Fibroblast of lung (primary cell): ENCODE data around the gene SAMD8.

Source experiments
- EZH2 ChIP-seq: IDR thresholded peaks from 2 replicates; pipeline ENCODE4 v1.5.1; 2012; ENCODE audit warnings: low read length, control low read depth, mild to moderate bottlenecking; ENCODE audit errors: missing control alignments
- TF ChIP-seq, protein P1 (sequence below), 2 donors: IDR thresholded peaks in 1 of 2; conservative IDR thresholded peaks in 1 of 2; 1 replicate in 1 of 2; 2 replicates in 1 of 2; pipeline ENCODE4 v1.5.1; 2011 to 2012; ENCODE audit warnings: low read length in 2 of 2, control low read depth in 1 of 2, inconsistent platforms in 1 of 2, low read depth in 1 of 2, mild to moderate bottlenecking in 1 of 2

DNA sequence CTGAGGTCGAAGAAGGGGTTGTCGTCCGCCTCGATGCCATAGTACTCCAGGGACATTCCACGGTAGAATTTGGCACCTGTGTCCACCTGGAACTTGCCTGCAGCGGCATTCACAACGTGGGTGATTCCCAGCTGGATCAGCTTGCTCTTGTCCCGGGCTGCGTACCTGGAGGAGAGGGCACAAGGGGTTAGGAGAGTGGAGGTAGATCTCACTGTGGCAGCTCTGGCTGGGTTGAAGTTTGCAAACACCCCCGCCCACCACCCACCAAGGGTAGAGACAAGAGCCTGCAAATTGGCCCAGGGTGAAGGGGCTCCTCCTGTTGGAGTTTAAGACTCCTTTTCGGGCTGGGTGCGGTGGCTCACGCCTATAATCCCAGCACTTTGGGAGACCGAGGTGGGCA lies 15.8 kb upstream of the SAMD8 start:
- TF ChIP-seq, protein P1, sequence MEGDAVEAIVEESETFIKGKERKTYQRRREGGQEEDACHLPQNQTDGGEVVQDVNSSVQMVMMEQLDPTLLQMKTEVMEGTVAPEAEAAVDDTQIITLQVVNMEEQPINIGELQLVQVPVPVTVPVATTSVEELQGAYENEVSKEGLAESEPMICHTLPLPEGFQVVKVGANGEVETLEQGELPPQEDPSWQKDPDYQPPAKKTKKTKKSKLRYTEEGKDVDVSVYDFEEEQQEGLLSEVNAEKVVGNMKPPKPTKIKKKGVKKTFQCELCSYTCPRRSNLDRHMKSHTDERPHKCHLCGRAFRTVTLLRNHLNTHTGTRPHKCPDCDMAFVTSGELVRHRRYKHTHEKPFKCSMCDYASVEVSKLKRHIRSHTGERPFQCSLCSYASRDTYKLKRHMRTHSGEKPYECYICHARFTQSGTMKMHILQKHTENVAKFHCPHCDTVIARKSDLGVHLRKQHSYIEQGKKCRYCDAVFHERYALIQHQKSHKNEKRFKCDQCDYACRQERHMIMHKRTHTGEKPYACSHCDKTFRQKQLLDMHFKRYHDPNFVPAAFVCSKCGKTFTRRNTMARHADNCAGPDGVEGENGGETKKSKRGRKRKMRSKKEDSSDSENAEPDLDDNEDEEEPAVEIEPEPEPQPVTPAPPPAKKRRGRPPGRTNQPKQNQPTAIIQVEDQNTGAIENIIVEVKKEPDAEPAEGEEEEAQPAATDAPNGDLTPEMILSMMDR (conservative IDR thresholded peaks at IDR 0.05 in 1 of 2, IDR thresholded peaks at IDR 0.05 in 1 of 2; ENCODE audit: low read depth in 1 of 2, low read length in 2 of 2) = no peak
- no peak for TF ChIP-seq EZH2
